Measurements from ENCODE around the gene GRB14.

Gene GRB14

GRCh38 chr2:164558450-164558849 lies 62.8 kb downstream of the GRB14 start:
- TF ChIP-seq GATA3 (IDR thresholded peaks at IDR 0.05; ENCODE audit: low read depth, low read length) (no peak), GATA2 (IDR thresholded peaks at IDR 0.05; ENCODE audit: low read depth, low read length) (no peak)

GRCh38 chr2:164554487-164554886 lies 66.8 kb downstream of the GRB14 start:
- TF ChIP-seq GATA2 (IDR thresholded peaks at IDR 0.05; ENCODE audit: low read depth, low read length), result no peak
- TF ChIP-seq GATA3 (IDR thresholded peaks at IDR 0.05; ENCODE audit: low read depth, low read length), result no peak

DNA sequence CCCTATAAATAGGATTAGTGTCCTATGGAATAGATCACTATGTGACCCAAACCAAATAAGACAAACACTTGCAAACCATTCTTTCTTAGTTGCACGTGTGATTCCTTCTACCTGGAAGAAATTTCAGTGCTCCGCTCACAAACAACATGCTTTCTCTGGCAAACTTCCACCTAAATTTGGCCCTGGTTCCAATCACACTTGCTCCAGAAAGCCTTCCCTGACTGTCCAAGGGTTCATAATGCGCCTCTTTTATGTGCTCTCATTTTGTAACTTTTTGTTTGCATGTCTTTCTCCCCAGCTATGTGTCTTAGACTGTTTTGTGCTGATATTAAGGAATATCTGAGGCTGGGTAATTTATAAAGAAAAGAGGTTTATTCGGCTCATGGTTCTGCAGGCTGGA lies 69.8 kb downstream of the GRB14 start:
- TF ChIP-seq GATA2 (IDR thresholded peaks at IDR 0.05; ENCODE audit: low read depth, low read length) (no peak), GATA3 (IDR thresholded peaks at IDR 0.05; ENCODE audit: low read depth, low read length) (no peak)

- TF ChIP-seq GATA2 (IDR thresholded peaks at IDR 0.05; ENCODE audit: low read depth, low read length), result no peak
- TF ChIP-seq GATA3 (IDR thresholded peaks at IDR 0.05; ENCODE audit: low read depth, low read length), result no peak
Measured at GRCh38 chr2:164545484-164545883, 75.8 kb downstream of the GRB14 start.

- no peak for TF ChIP-seq GATA3 (IDR thresholded peaks at IDR 0.05; ENCODE audit: low read depth, low read length)
- no peak; the same call in 1 of the 2 replicates for TF ChIP-seq GATA2 (IDR thresholded peaks at IDR 0.05; ENCODE audit: low read depth, low read length)
Measured at GRCh38 chr2:164542581-164543021, 78.7 kb downstream of the GRB14 start.

GRCh38 chr2:164538240-164538866 lies 82.9 kb downstream of the GRB14 start:
- no peak for TF ChIP-seq GATA2 (IDR thresholded peaks at IDR 0.05; ENCODE audit: low read depth, low read length)

GRCh38 chr2:164535280-164536025 lies 85.8 kb downstream of the GRB14 start:
- TF ChIP-seq GATA3 (IDR thresholded peaks at IDR 0.05; ENCODE audit: low read depth, low read length) (no peak), GATA2 (IDR thresholded peaks at IDR 0.05; ENCODE audit: low read depth, low read length) (no peak)

GRCh38 chr2:164530464-164530863 lies 90.8 kb downstream of the GRB14 start:
- TF ChIP-seq GATA2 (IDR thresholded peaks at IDR 0.05; ENCODE audit: low read depth, low read length), result no peak
- TF ChIP-seq GATA3 (IDR thresholded peaks at IDR 0.05; ENCODE audit: low read depth, low read length), result no peak

DNA sequence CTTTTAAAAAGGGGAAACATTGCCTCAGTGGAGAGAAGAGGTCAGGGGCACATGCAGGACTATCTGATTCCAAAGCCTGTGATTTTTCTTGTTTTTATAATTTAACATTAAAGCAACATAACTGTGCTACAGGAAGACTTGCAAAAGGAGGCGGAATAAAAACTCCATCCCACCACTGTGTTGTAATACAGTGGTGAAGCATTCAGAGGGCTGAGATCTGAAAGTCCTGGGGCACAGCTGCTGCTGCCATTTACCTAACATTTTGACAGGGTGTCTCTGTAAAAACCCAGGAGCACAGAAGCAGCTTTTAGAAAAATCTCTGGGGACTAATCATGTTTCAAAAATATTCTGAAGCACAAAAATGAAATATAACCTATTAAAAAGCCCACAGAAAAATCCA lies 97.6 kb downstream of the GRB14 start:
- TF ChIP-seq GATA2 (IDR thresholded peaks at IDR 0.05; ENCODE audit: low read depth, low read length) (no peak), GATA3 (IDR thresholded peaks at IDR 0.05; ENCODE audit: low read depth, low read length) (no peak)

DNA sequence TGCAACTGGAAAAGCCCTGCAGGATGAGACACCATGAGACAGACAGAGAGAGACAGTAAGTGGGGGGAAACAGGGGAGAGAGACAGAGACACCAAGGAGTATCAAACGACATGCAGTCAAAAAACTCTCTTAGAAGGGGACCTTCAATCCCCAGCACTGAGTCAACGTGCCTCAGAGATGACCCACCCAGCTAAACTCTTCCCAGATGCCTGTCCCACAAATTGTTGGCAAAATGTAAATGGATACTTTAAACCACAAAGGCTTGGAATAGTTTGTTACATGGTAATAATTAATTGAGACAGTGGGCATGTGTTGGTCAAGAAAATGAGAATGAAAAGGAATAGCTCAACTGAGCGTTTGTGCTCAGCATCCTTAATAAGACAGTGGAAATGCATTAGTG lies 98.3 kb downstream of the GRB14 start:
- TF ChIP-seq GATA2 (IDR thresholded peaks at IDR 0.05; ENCODE audit: low read depth, low read length) (no peak), GATA3 (IDR thresholded peaks at IDR 0.05; ENCODE audit: low read depth, low read length) (no peak)

DNA sequence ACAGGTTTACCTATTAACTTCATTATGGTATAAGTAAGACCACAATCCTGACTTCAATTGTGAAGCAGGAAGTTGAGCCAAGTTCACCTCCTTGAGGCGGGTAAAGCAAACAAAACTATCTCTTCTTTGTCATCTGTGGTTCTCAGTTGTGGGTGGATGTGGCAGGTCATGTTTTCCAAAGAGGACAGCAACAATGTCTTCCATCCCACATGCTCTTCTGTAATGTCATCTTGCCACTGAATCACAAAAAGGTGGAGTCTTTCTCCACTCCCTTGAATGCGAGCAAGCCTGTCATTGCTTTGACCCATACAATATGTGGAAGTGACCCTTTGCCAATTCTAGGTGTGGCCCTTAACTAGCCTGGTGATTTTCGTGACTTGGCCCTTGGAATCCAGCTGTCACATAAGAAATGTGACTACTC lies 98.7 kb downstream of the GRB14 start:
- TF ChIP-seq GATA3 (IDR thresholded peaks at IDR 0.05; ENCODE audit: low read depth, low read length) (no peak), GATA2 (IDR thresholded peaks at IDR 0.05; ENCODE audit: low read depth, low read length) (no peak)

GRCh38 chr2:164515734-164516133 lies 105.5 kb downstream of the GRB14 start:
- TF ChIP-seq GATA3 (IDR thresholded peaks at IDR 0.05; ENCODE audit: low read depth, low read length) (no peak), GATA2 (IDR thresholded peaks at IDR 0.05; ENCODE audit: low read depth, low read length) (no peak)

DNA sequence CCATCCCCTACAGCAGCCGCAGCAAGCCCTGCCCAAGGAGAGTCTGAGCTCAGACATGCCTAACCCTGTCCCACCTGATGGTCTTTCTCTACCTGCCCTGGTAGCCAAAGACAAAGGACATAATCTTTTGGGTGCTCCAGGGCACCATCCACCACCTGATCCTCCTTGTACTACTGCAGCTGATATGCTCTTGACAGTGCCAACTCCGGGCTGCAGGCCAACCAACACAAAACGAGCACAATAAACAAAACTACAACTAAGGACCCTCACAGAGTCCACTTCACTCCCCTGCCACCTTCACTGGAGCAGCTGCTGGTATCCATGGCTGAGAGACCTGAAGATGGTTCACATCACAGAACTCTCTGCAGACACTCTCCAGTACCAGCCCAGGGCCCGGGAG lies 106.3 kb downstream of the GRB14 start:
- TF ChIP-seq GATA3 (IDR thresholded peaks at IDR 0.05; ENCODE audit: low read depth, low read length) (no peak), GATA2 (IDR thresholded peaks at IDR 0.05; ENCODE audit: low read depth, low read length) (no peak)

DNA sequence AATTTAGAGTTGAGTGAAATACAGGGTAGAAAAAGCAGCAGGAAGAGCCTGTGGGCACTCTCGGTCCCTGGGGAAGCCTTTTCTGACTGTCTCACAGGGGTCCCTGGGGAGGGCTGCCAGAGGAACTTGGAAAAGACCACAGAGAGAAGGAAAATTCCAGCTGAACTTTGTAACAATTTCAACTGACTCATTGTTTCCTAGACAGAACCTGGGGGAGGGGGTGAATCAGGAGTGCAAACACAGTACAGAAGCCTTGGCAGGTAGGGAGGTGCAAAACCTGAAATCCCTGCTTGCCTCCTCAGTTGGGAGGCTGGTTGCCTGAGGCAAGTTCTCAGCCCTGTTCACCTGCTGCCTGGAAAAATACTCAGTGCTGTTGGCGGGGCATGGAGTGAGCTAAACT lies 106.8 kb downstream of the GRB14 start:
- TF ChIP-seq GATA2 (IDR thresholded peaks at IDR 0.05; ENCODE audit: low read depth, low read length), result no peak
- no peak for TF ChIP-seq GATA3 (IDR thresholded peaks at IDR 0.05; ENCODE audit: low read depth, low read length)

GRCh38 chr2:164512871-164513270 lies 108.4 kb downstream of the GRB14 start:
- TF ChIP-seq GATA3 (IDR thresholded peaks at IDR 0.05; ENCODE audit: low read depth, low read length) (no peak), GATA2 (IDR thresholded peaks at IDR 0.05; ENCODE audit: low read depth, low read length) (no peak)

Data from SH-SY5Y (cell line).